Fibroblast of mammary gland (primary cell): ENCODE measurements around the gene SGK2.

Experiments
- DNase-seq: peaks from one replicate; pipeline ENCODE4 v3.0.0-alpha.2; 2010; ENCODE audit warnings: low read depth
- H3K4me3 ChIP-seq: 2 replicates; pipeline ENCODE4 v1.5.1; 2011; ENCODE audit warnings: low read depth, mild to moderate bottlenecking, low read length, moderate library complexity; ENCODE audit not compliant: control insufficient read depth
- TF ChIP-seq, protein P1 (sequence below): conservative IDR thresholded peaks from 2 replicates; pipeline ENCODE4 v1.5.1; 2011; ENCODE audit warnings: low read depth, low read length, inconsistent platforms; ENCODE audit not compliant: control insufficient read depth, insufficient read depth

Gene SGK2

DNA sequence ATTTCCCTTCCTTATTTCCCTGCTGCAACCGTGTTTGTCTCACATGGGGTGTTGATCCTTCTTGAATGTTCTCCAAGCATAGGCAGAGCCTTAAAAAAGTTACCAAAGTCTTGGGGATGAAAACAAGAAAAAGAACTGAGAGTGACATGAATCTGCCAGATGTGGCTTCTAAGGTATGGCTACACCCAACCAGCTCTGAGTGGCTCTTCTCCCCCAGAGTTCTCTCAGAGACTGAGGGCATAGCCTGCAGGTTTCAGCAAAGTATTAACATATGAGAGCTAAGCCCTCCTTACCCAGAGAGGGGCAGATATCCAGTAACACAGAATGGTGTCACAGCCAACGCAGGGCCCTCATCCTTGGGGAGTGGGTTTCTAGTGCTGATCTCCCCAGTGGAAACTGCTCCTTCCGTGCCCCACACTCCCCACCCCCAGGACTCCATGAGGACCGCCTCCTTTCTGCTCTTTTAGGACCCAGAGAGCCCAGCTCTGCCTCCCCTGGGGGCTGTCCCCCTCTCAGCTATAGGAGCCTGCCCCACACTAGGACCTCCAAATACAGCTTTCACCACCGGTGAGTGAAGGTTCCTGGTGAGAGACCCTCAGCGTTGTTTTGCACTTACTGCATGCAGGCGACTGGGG, 23.3 kb upstream of the SGK2 start:
- no peak for DNase-seq
- H3K4me3 ChIP-seq, result no peak overlapping the region
- TF ChIP-seq, protein P1, sequence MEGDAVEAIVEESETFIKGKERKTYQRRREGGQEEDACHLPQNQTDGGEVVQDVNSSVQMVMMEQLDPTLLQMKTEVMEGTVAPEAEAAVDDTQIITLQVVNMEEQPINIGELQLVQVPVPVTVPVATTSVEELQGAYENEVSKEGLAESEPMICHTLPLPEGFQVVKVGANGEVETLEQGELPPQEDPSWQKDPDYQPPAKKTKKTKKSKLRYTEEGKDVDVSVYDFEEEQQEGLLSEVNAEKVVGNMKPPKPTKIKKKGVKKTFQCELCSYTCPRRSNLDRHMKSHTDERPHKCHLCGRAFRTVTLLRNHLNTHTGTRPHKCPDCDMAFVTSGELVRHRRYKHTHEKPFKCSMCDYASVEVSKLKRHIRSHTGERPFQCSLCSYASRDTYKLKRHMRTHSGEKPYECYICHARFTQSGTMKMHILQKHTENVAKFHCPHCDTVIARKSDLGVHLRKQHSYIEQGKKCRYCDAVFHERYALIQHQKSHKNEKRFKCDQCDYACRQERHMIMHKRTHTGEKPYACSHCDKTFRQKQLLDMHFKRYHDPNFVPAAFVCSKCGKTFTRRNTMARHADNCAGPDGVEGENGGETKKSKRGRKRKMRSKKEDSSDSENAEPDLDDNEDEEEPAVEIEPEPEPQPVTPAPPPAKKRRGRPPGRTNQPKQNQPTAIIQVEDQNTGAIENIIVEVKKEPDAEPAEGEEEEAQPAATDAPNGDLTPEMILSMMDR, result no peak

DNA sequence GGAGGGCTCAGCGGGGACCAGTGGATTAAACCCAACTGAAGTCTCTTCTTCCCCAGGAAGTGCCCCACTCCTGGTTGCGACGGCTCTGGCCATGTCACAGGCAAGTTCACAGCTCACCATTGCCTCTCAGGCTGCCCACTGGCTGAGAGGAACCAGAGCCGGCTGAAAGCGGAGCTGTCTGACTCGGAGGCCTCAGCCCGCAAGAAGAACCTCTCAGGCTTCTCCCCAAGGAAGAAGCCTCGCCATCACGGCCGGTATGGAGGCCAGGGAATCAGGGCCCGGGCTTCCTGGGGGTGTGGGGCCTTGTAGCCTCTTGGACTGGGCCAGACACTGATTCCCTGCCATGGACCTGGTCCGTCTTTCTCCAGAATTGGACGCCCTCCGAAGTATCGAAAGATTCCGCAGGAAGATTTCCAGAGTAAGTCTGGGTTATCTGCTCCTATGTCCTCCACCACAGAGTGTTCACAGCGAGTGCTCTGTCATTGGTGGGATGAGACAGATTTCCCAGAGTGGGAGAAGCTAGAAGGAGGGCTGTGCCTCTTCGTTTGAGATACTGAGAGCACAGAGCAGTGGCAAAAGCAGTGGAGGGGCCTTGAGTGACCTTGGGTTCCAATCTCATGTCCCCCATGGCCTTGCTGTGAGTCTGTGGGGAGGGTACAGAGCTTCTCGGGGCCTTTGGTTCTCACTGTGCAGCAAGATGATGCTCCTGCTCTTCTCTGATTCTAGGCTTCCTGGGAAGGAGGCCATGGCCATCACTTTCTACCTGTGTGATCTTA, 22.6 kb upstream of the SGK2 start:
- no peak overlapping the region for H3K4me3 ChIP-seq
- TF ChIP-seq, protein P1, result no peak
- DNase-seq, result no peak

DNA sequence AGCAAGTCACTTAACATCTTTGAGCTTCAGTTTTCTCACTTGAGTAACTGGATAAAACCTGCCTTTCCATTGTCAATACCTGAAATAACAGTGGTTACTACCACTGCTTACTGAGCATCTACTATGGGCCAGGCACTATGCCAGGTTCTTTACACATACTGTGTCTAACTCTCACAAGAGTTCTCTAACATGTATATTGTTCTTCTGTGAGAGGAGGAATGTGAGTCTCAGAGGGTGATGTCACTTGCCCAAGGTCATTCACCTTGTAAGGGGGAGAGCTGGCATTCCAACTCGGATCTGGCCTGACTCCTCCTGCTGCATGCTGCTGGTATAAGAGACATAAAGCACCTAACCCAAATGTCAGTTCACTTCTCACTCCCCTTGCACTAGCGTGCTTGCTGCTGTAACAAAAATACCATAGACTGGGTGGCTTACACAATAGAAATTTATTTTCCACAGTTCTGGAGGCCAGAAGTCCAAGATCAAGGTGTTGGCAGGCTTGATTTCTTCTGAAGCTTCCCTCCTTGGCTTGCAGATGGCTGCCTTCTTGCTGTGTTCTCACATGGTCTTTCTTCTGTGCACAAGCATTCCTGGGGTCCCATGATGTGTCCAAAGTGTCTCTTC, 21.9 kb upstream of the SGK2 start:
- H3K4me3 ChIP-seq, result no peak overlapping the region
- DNase-seq, result no peak
- TF ChIP-seq, protein P1, result no peak

DNA sequence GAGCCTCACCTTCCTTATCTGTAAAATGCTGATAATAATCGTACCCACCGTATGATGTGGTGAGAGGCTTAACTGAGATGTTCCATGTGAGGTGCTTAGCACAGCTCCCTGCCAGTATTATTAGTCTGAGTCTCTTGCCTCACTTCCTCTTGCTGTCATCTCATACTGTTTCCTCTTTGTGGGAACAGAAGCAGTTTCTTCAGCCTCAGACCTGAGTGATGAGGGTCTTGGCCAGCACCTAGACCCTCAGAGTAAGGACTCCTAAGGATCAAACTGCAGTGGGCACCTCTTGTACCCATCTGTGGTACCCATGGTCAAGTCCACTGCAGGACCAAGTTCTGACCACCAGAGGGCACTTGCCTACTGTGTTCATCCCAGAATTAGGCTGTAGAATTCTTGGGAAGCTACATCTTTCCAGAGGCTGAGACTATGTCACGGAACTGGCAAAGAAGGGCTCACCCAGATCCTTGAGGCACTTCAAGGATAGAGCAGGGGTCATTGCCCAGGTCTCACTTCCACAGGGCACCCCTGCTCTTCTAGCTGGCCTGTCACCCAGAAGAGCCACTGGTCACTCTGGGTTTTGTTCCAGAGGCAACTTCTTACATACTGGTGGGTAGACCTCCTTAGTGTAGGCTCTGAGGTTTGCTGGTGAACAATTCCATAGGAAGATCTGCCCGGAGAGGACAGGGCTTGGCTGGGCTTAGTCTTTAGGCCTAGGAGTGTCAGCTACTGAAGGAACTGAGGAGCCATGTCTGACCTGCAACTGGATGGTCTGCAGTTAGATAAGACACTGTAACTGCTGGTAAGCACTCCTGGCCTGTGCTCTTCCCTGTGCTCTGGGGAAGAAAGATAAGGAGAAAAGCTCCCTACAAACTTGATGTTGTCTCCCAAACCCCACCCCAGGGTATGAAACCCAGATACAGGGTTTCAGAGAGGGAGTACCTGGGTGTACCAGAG, 20.6 kb upstream of the SGK2 start:
- peak; percentile 66 for DNase-seq

DNA sequence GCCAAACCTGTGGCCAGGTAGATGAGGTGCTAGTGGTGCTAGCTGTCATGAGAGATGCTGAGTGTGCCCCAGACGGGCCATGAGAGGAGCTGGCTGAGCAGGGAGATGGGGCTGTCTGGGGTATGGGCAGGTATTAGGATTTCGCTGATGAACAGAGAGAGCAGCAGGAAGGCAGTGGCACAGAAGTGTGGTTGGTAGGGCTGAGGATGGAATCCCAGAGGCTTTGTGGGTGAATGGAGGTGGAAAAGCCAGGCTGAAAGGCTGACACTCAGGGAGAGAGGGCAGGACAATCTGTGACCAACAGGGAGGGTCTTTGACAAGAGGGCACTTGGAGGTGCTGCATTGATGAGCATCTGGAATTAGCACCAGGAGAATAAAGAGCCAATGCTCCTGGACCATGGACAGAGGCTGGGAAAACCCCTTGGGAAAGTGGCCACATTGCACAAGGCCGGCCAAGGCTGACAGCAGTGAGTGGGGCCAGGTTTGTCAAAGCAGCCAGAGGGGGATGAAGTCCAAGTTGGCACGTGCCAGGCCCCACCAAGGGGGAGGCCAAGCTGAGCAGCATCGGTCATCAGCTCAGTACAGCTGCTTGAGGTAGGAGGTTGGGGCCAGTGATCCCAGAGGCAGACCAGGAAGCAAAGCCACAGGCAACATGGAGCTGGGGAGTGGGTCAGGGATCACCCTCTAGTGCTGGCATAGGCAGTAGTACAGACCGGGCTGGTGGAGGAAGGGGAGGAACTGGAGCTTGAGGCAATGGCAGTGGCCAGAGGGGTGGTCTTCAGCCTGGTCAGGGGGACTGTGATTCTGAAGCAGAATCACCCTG, 19.7 kb upstream of the SGK2 start:
- TF ChIP-seq, protein P1, result no peak
- no peak overlapping the region for H3K4me3 ChIP-seq
- DNase-seq, result no peak

More for the DNA sequence above, 20.6 kb upstream of the SGK2 start:
- TF ChIP-seq, protein P1, result peak; percentile 98
- no peak overlapping the region for H3K4me3 ChIP-seq
